NCI-H2171 treated with DMSO at 0.1 percent for 48 hours (cell line): ENCODE data around the gene EPB41L2.

Experiments used
- DNase-seq: peaks from one replicate; lab custom pipeline; 2025; lab: John Stamatoyannopoulos, UW

Gene EPB41L2

DNA sequence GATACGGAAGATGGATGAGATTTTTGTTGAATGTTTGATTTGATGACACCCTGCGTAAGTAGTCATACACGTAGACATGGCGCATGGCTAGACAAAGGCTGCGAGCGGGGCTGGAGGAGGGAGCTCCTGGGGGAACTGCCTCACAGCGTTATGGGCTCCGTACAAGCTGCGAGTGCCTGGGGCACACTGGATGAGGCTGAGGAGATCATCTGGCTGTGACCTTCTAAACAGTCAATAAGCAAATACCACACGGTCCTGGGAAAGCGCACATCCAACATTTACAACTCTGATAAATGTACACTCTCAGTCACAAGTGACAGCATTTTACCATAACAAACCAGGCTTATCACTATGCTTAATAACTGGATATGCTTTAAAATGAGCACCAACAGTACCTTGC, 198.7 kb downstream of the EPB41L2 start:
- DNase-seq = no peak

DNA sequence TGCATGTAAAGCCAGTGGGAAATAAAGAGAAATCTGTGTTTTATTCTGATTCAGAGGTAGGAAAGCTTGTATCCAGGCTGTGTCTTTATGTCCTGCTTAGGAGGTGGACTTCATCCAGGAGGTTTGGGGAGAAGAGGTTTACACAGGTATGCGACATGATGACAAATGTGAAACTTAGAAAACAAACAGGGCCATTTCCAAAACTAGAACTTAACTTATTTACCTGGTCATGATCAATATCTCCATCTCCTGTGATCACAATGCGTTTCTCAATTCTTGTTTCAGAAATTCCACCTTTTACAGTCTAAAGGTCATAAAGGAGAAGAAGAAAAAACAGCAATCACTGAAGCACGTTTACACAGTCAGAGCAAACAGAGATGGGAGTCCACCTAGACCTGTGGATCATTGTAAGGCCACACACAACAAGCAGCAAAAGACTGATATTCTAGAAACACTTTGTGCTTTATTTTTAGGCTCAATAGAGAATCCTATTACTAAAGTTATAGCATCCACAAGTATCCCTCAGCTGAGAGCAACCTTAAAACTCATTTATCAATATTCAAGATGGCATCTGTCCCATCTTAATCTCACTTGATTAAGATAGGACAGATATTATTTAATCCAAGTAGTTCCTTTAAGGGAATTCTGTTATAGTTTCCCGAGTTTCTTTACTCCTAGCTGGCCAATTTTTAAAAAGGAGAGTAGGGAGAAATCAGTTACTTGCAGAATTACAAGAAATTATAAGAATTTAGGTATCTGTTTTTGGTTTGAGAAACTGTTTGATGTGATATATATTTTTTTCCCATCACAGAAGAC, 199.4 kb downstream of the EPB41L2 start:
- no peak for DNase-seq

DNA sequence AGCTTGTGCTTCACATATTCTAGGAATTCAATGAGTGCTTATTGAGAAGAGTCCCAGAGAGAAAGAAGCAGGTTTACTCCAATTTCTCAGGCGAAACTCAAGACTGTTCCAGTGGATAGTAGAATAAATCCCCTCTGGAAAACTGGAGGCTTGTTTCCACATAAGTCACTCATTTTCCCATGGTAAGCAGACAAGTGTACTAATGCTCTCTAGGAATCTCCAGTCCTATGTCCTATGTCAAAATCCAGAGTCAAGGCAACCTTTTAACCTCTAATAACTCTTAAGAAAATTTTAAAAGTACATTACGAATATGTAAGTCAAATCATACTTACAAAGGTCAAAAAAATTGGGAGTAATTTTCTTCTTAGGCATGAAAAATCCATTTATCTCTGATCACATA, 200.7 kb downstream of the EPB41L2 start:
- no peak for DNase-seq

DNA sequence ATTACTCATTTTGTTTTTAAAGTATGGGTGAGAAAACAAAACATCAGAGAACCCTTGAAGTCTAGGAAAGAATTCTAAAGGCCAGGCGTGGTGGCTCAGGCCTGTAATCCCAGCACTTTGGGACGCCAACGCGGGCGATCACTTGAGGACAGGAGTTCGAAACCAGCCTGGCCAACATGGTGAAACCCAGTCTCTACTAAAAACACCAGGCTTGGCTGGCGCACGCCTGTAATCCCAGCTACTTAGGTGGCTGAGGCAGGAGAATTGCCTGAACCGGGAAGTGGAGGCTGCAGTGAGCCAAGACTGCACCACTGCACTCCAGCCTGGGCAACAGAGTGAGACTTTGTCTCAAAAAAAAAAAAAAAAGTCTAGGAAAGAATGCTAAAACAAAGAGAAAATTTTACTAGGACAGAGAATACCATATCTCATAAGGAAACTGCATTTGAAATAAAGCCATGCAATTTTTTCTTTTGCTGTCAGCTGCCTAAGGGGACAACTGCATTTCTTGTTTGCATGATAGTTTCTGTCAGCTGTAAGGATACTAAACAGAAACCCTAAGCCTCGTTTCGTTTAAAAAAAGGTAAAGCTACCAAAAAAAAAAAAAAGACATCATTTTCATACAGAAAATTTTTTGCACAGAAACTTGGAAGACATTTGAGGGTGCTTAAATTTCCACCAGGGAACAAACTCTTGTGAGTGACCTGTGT, 203.7 kb downstream of the EPB41L2 start:
- no peak for DNase-seq

DNA sequence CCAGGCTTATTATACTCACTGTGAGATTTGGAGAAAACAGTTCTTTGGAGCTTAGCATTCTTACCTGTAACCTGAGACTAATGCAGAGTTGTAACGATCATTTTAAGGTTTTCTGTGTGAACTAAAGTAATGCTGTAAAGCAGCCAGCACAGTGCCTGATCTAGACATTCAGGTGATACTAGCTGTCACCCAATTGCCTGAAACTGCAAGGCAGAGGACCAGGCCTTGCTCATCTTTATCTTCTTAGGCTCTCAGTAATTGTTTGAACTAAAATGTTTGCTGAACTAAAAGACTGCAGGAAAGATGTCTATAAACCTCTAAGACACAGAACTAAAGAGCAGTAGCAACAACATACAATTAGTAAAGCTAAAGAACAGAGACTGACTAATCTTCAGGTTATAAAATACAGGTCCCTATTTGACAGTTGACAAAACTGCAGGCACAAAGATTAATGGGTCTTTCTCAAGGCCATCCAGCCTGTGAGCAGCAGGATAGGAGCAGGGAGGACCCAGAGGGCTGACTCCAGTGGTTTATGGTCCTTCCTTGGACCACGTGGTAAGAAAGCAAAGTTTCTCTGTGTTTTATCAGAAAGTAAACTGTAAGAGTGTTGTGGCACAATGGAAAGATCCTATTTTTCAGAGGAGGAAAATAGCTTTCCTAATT, 204.4 kb downstream of the EPB41L2 start:
- DNase-seq = no peak

DNA sequence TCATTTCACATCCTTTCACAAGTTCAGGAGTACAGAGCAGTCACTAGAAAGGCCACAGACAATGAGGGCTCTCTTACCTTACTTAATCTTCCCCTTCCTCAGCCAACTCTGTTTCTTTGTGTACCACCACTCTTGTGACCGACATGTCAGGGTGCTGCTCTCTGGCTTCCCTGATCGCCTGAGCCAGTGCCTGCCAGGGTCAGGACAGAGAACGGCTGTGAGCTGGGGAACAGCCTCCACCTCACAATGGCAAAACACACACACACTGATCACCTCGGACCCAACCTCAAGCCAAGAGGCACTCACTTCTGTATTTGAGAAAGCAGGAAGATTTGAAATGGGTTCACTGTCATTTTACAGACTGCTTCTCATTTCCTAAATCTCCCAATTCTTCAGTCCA, 205.0 kb downstream of the EPB41L2 start:
- no peak for DNase-seq

DNA sequence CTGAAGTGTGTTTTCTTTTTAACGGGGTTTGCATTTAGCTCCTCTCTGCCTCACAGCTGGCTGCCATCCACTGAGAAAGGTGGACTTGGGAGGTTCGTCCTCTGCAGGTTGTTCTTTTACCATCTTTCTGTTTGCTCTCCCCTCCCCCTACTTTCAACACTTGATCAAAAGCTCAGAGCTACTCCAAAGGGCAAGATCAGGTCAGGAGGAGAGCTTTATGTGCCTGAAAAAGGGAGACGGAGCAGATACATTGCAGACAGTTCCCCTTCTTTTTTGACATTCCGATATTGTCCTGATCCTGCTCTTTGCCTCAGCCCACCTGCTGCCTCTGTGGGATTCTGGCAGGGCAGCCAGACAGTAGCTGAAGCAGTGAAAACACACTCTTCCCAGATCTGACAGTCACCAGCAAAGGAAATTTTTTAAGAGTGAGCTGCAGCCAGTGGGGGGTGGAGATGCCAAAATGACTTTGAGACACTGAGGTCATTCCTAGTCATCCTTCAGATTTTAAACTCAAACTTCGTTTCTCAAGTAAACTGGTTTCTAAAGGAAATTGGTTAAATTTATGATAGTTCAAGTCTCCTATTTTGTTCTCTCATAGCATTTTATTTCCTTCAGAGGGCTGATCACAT, 209.4 kb downstream of the EPB41L2 start:
- DNase-seq = no peak

DNA sequence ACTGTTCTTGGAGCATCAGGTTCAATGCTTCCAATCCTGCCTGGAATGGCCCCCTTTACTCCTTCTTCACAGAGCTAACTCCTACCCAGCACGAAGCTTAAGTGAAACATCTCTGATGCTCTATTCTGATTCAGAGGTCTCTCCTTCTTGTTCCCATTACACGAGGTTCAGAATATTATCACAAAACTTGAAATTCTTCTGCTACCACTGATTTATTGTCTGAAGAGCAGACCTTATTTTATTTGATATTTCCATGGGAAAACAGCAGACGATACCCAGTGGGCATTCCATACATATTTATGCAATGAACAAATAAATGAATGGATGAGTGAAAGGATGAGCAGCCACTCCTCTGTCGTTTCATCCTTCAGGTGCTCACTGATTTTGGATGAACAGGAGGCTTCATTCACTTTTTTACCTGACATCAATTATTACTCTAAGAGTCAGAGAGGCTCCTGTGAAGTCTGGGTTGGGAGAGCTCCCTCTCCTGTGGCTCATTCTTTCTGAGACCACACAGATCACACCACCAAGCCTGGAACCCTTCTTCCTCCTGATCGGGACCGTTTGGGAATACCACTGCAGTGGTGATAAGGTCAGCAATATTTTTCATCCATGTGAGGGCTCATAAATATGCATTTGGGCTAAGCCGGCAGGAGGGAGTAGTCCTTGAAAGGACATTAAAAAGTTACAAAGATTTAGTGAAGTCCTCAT, 210.0 kb downstream of the EPB41L2 start:
- no peak for DNase-seq

DNA sequence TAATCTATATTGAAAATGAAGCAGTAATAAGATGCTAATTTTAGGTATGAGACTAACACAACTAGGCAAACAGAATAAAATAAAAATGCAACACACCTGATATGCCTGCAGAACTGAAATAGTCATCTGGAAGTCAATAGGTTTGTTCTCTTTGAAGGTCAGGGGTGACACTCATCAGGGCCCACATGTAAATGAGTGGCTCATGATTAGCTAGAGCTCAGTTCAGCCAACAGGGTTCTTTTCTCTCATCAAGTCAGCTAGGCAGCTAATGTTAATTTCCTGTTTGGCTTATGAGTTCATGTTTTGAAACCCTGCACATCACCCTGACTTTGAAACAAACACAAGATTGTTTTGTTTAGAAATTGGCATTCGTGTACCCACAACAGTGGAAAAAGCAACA, 212.0 kb downstream of the EPB41L2 start:
- DNase-seq = no peak

DNA sequence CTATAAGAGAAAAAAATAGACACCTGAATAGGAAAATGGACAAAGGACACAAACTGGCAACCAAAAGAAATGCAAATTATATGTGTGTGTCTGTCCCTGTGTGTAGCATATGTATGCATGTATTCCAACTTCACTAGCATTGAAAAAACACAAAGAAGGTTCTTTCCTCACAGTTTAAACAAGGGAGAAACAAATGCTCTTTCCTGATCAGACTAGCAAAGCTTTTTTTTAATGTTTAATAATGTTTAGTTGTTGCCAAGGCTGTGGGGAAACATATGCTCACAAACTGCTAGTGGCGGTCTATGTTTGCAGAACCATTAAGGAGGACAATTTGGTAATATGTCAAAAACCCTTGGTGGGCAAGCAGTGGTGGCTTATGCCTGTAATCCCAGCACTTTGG, 213.5 kb downstream of the EPB41L2 start:
- DNase-seq = no peak

DNA sequence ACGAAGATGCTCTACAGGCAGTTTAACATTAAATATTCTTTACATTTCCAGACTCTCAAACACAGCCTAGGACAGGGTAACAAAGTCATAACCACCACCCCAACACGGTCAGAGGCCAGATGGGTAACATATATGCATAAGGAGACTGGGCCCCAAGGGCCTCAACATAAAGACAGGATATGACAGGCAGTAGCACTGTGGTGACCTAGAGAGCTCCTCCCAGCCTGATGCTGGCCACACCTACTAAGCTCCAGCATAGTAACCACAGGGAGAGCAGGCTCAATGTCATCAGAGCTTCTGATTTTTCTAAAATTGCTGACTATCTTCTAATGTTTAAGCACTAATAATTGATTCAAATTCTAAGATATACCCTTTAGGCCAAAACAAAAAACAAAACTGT, 214.1 kb downstream of the EPB41L2 start:
- DNase-seq = no peak

DNA sequence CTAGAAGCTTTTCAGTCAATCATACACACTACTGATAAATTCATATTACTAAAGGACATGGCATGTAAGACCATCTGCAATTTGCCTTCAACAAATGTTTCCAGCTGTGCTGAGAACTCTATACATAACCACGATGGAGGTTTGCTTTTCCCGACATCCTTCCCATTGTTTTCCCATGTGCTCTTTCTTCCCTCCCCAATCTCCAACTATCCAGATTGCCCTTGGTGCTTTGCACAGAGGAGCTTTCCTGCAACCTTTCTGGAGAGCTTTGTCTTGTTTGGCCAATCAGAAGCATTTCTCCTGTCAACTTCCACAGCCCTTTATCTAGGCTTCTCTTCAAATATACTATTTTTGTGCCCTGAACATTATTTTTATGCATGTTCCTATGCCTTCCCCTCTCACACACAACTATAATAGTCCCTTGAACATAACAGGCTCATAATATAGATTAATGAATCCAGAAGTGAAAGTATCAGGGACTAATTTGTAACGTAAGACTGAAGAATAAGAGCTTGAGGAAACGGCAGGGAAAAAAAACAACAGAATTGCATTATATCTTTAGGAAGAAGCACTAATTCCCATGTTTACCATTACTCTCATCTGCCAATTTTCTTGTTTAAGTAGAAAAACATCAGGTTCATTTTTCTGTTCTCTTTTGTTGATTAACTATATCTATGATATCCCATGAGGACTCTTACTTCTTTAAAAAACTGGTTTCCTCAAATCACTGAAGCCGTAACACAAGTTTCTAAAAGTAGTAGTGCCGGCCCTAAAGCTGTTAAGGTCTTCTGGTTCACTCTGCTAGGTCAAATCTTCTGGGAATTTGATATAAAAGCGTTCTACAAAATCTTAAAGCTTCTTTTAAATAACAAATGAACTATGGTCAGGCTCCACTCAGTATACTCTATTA, 215.8 kb downstream of the EPB41L2 start:
- DNase-seq = no peak

DNA sequence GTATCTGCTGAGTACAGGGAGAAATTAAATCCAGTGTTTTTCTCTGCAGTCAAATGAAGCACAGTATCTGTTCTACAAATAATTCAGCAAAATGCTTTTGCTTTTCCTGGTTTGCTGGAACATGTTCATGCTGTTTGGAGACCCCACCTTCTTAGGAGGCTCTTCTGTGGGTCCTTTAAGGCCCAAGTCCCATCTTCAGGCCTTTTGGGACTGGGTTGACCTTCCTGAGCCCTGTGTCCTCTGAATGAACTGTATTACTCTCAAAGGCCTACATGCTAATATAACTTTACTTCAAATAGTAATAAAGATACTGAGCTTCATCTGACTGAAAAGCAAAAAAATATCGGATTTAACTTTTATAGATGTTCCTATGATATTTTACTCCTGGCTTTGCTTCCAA, 216.5 kb downstream of the EPB41L2 start:
- DNase-seq = no peak

DNA sequence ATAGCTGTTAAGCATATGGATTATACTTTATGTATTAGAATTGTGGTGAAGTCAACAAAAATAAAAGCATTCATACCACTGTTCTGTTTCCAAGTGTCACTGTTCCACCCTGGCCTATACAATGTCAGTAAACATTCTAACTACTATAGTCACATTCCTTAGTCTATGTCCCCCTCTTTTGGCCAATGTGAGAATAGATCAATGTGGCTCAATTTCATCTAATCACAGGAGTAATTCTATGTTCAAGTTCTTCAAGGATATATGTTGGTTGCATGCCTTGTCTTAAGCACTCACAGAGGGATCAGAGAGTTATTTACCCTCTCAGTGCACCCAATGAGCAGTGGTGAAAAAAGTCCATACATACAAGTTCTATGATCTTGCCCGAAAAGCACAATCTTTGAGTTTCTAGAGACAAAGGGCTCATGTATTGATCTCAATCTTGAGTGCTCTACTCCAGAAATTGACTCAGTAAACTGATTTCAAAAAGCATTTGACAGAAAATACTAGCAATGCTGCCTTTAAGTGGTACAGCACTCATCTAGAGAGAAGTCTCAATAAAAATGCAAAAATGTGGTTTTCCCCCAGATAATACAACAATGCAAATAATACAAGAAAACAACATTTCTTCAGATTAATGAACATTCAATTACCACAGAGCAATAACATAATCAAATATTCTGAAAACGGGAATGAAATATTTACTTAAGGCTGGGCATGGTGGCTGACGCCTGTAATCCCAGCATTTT, 219.3 kb downstream of the EPB41L2 start:
- peak; percentile 25 for DNase-seq

DNA sequence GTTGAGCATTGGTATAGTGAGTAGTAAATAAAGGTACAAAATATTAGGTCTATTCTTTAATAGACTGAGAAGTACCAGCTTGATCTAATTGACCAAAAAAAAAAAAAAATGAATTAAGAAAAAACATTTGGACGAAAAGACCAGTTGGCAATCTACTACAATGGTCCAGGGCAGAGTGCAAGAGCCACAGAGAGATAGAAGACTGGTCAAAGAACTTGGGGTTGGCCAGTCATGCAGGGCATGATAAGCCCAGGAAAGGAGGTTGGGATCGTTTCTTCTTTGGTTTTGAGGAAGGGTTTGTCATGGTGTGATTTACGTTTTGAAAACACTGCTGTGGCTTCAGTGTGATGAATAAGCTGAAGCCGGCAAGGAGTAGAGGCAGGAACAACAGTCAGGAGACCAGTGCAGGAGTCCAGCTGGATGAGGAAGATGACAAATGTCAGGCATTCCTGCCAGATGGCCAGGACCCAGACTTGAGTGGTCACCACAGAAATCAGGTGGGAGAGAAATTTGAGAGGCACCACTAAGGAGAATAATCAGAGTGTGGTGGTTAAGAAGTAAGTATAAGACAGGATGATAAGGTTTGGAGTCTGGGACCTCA, 221.8 kb downstream of the EPB41L2 start:
- no peak for DNase-seq

DNA sequence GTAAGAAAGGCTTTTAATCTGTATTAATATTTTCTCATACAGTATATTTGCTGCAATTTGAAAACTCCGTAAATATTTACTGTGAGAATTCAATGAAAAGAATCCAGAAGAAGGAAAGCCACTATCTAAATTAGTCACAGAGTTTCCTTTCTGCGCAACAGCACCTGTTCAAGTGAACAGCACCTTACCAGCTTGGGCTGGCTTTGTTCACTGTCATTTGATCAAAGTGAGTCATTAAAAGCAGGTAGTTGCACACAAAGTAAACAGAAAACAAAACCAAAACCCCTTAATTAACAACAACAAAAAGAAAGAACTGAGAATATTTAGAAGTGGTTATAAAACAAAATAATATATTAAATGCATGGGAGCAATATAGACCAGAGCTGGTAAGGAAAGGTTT, 223.0 kb downstream of the EPB41L2 start:
- no peak for DNase-seq

DNA sequence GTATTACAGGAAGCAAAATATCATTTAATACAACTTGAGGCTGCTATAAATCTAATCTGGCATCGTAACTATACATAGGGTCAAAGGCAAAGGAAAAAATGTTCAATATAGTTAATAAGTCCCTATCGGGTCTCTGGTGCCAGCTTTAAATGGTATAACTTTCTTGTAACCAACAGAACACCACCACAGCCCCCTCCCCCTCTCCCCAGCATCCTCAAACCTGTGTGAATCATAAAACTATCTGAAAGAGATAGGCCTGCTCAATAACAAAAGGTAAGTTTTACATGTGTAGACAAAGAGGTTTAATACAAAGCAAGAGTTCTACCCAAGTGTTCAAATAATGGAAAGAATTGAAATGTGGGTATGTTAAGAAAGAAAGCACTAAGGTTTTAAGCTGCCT, 223.7 kb downstream of the EPB41L2 start:
- DNase-seq = no peak

DNA sequence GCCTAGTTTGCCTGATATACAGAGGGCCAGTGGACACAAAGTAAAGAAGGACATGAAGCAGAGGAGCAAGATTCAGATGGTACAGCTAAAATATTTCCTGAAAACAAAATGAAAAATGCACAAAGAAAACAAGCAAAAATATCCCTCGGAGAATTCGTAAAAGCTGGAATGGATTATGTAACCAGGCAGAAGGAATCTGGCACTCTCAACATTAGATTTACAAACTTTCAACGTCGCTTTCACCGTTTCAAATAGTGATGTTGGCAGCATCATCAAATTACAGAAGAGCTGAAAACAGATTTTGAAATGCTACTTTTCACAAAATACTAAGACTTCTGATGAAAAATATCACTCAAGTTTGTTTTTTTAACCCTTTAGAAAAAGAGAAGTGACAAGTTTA, 224.1 kb downstream of the EPB41L2 start:
- DNase-seq = no peak

DNA sequence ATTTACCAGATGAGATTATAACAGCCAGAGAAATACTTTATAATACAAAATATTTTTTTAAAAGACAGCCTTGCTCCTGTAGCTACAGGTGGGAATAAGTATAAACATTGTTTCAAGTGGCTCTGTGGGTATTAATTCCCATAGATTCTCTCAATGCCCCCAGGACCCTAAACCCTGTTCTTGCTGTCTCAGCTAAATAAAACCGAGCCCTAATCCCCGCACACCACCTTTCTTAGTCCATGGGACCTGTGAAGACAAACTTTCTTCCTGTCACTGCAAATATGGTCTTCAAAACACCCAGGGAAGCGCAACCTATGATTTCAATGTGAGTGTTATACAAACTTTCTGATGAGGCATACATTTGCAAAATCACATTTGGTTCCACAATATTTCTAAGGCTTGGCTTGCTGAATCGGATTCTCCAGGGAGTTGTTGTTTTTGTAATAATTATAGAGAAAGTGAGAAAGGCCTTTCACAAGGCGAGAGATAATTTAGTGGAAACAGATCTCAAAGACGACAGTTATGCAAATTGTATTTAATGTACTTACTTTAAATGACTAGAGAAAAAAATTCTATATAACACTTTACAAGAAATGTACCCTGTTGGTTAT, 224.7 kb downstream of the EPB41L2 start:
- no peak for DNase-seq
